SJSA1 (cell line): Measurements from ENCODE around the gene ANKS1B. TPM values are rescaled to one million over a fixed set of nuclear protein-coding genes. Genes with fewer than 3 reads are reported as not detected.

Experiments
- DNase-seq, 2 experiments: peaks; one replicate each; pipeline ENCODE4 v3.0.0-alpha.2; 2015 to 2020; ENCODE audit warnings: low spot score in 2 of 2, low read depth in 1 of 2
- H3K27ac ChIP-seq: fragments of 250-450 bp; sonication (Bioruptor Pico); 2 replicates; pipeline ENCODE4 v1.5.1; 2020; ENCODE audit warnings: mild to moderate bottlenecking, moderate library complexity
- H3K27me3 ChIP-seq: fragments of 250-450 bp; sonication (Bioruptor Pico); replicated peaks from 2 replicates; pipeline ENCODE4 v1.5.1; 2020; ENCODE audit warnings: mild to moderate bottlenecking, moderate library complexity
- H3K36me3 ChIP-seq: fragments of 250-450 bp; sonication (Bioruptor Pico); 2 replicates; pipeline ENCODE4 v1.5.1; 2020; ENCODE audit warnings: mild to moderate bottlenecking
- H3K4me1 ChIP-seq: fragments of 250-450 bp; sonication (Bioruptor Pico); replicated peaks from 2 replicates; pipeline ENCODE4 v1.6.1; 2021; ENCODE audit warnings: mild to moderate bottlenecking
- H3K4me3 ChIP-seq: fragments of 250-450 bp; sonication (Bioruptor Pico); 2 replicates; pipeline ENCODE4 v1.5.1; 2020; ENCODE audit warnings: mild to moderate bottlenecking
- H3K9me3 ChIP-seq: fragments of 250-450 bp; sonication (Bioruptor Pico); replicated peaks from 2 replicates; pipeline ENCODE4 v1.5.1; 2020; ENCODE audit warnings: mild to moderate bottlenecking
- total RNA-seq: library from RNA; depleted of rRNA; stranded (reverse); fragments of >200 nt; shearing (Covaris generic); gene quantifications from 2 replicates; pipeline ENCODE4 v1.2.3, GENCODE V29; 2014; rRNA removed

ANKS1B gene
- total RNA-seq, 1 experiment from 2014 or later: not detected

GRCh38 chr12:98698603-98699463 lies 1285.9 kb downstream of the ANKS1B start:
- Histone ChIP-seq H3K36me3 (peaks cover 29% of the 10 kb centered on the region), H3K4me1 (no peaks in the 10 kb centered on the region), H3K27me3 (no peaks in the 10 kb centered on the region), H3K9me3 (no peaks in the 10 kb centered on the region), H3K27ac (no peak overlapping the region), H3K4me3 (no peak overlapping the region)
- DNase-seq: peak; percentile 24 to 47

- no peak for DNase-seq
- no peaks in the 10 kb centered on the region for H3K9me3 ChIP-seq
- no peaks in the 10 kb centered on the region for H3K27me3 ChIP-seq
- no peak overlapping the region for H3K27ac ChIP-seq
- no peaks in the 10 kb centered on the region for H3K4me1 ChIP-seq
- H3K4me3 ChIP-seq: no peak overlapping the region
- peaks cover 30% of the 10 kb centered on the region for H3K36me3 ChIP-seq
These were observed 1287.5 kb downstream of the ANKS1B start for GRCh38 chr12:98697209-98697608.

- H3K36me3 ChIP-seq: peaks cover 34% of the 10 kb centered on the region
- no peak overlapping the region for H3K27ac ChIP-seq
- no peaks in the 10 kb centered on the region for H3K9me3 ChIP-seq
- H3K4me1 ChIP-seq: no peaks in the 10 kb centered on the region
- no peak overlapping the region for H3K4me3 ChIP-seq
- DNase-seq: no peak
- H3K27me3 ChIP-seq: no peaks in the 10 kb centered on the region
These were observed 1288.6 kb downstream of the ANKS1B start for GRCh38 chr12:98696036-98696646.

- no peak for DNase-seq
- H3K36me3 ChIP-seq: peaks cover 38% of the 10 kb centered on the region
- no peaks in the 10 kb centered on the region for H3K4me1 ChIP-seq
- no peak overlapping the region for H3K4me3 ChIP-seq
- H3K27me3 ChIP-seq: no peaks in the 10 kb centered on the region
- H3K27ac ChIP-seq: no peak overlapping the region
- no peaks in the 10 kb centered on the region for H3K9me3 ChIP-seq
These were observed 1293.4 kb downstream of the ANKS1B start for GRCh38 chr12:98691351-98691750.

GRCh38 chr12:98686603-98687002 lies 1298.1 kb downstream of the ANKS1B start:
- no peak overlapping the region for H3K27ac ChIP-seq
- no peak for DNase-seq
- H3K27me3 ChIP-seq: no peaks in the 10 kb centered on the region
- H3K36me3 ChIP-seq: peaks cover 49% of the 10 kb centered on the region
- H3K4me1 ChIP-seq: no peaks in the 10 kb centered on the region
- no peaks in the 10 kb centered on the region for H3K9me3 ChIP-seq
- H3K4me3 ChIP-seq: no peak overlapping the region

Other genes starting within 250 kb of the ANKS1B start
- 17.4 and 33.7 TPM in 2 replicates for gene BLTP3B, start 157.9 kb upstream of the ANKS1B start, total RNA-seq
- gene ACTR6, start 215.9 kb upstream of the ANKS1B start, total RNA-seq: 20.3 and 44.6 TPM in 2 replicates